ENCODE results near the gene DIS3L2. TPM values are rescaled to one million over a fixed set of nuclear protein-coding genes. Genes with fewer than 3 reads are reported as not detected.

DIS3L2 gene
- total and polyA plus RNA-seq, 2 of the 8 experiments (the other 6 are each of a cell fraction or from before 2014, with no cell fraction given): 11.5 to 21.6 TPM

DNA sequence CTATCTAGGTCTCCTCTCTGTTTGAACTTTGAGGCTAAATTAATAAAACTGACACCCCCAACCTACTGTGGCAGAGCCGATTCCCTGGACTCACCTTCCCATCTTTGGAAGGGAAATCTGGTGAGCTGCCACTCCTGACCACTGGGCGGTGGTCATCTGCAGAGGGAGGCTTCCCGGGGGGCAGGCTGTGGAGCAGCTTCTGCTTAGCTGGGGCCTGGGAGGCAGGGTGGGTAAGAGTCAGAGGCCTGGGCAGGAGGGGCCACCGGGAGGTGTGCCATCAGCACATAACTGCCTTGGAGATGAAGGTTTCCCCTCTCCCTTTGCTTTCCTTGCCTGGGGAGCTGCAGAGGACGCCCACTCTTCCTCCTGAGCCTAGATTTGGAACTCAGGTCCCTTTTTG, 33.0 kb upstream of the DIS3L2 start:
- Histone ChIP-seq H3K56ac (replicated peaks; ENCODE audit: insufficient read length, low read depth, low read length) (no peak overlapping the region), H3K14ac (ENCODE audit: insufficient read length) (no peak overlapping the region), H2BK12ac (ENCODE audit: low read depth, low read length) (no peak overlapping the region), H2BK120ac (replicated peaks; ENCODE audit: low read depth, low read length) (no peak overlapping the region), H2AK5ac (ENCODE audit: low read depth, low read length) (no peak overlapping the region), H2AFZ (ENCODE audit: low read length) (no peak overlapping the region), H3K23me2 (ENCODE audit: low read depth, low read length) (peaks cover 20% of the 10 kb centered on the region), H4K5ac (ENCODE audit: insufficient read length, low read depth, low read length) (no peak overlapping the region), H3K9ac (replicated peaks in 1 of 4; ENCODE audit: extremely low read depth in 1 of 4, low read depth in 3 of 4, low read length in 3 of 4) (no peak overlapping the region), H3K36me3 (ENCODE audit: control insufficient read depth in 2 of 4, insufficient read depth in 4 of 4, low read length in 3 of 4) (no peaks in the 10 kb centered on the region), H4K20me1 (replicated peaks in 1 of 2; ENCODE audit: control insufficient read depth in 1 of 2, insufficient read depth in 2 of 2, low read length in 2 of 2) (peaks cover 0 to 2% of the 10 kb centered on the region in 2 experiments), H3K4me1 (replicated peaks in 1 of 4; ENCODE audit: control insufficient read depth in 3 of 4, insufficient read depth in 4 of 4, low read length in 3 of 4) (peaks cover 3 to 20% (median 14%) of the 10 kb centered on the region in 4 experiments), H3K4me3 (ENCODE audit: extremely low read depth in 1 of 4, insufficient read depth in 2 of 4, low read depth in 3 of 4, low read length in 4 of 4) (no peak overlapping the region), H3K4me2 (ENCODE audit: insufficient read depth in 1 of 2, low read depth in 2 of 2, low read length in 2 of 2) (no peak overlapping the region), H2BK15ac (ENCODE audit: low read length) (no peak overlapping the region), H2BK5ac (ENCODE audit: low read depth, low read length) (no peak overlapping the region), H3K9me3 (ENCODE audit: insufficient read depth in 2 of 2, low read depth in 1 of 2, low read length in 1 of 2) (no peaks in the 10 kb centered on the region), H3K23ac (ENCODE audit: insufficient read length) (no peak overlapping the region), H3K18ac (ENCODE audit: extremely low read depth, low read length) (no peak overlapping the region), H3K79me1 (ENCODE audit: low read depth, low read length) (no peaks in the 10 kb centered on the region), H4K8ac (ENCODE audit: extremely low read depth, insufficient read depth, low read length) (0 out of 2 replicates have a peak overlapping the region, but pooled peaks have one; percentile 5), H3K4ac (replicated peaks; ENCODE audit: insufficient read length, low read depth, low read length) (no peak overlapping the region), H3K27ac (ENCODE audit: low read depth, low read length) (no peak overlapping the region), H2BK20ac (ENCODE audit: low read length) (no peak overlapping the region), H3K27me3 (replicated peaks in 1 of 4; ENCODE audit: control insufficient read depth in 3 of 4, extremely low read depth in 1 of 4, insufficient read depth in 3 of 4, low read length in 3 of 4) (peaks cover 24 to 55% (median 43%) of the 10 kb centered on the region in 4 experiments), H4K91ac (replicated peaks; ENCODE audit: insufficient read length, low read length) (no peak overlapping the region), H3K79me2 (ENCODE audit: control insufficient read depth in 1 of 2, insufficient read depth in 2 of 2, low read length in 2 of 2) (no peaks in the 10 kb centered on the region)
- TF ChIP-seq RAD21 (IDR thresholded peaks at IDR 0.05 in 1 of 2, conservative IDR thresholded peaks at IDR 0.05 in 1 of 2; ENCODE audit: low read depth in 2 of 2, low read length in 2 of 2) (peak; percentile 26 to 48; a peak in 3 of 4 replicates), TAF1 (IDR thresholded peaks at IDR 0.05; ENCODE audit: low read depth, low read length) (no peak), FOSL1 (IDR thresholded peaks at IDR 0.05; ENCODE audit: insufficient read depth, low read depth, low read length) (no peak)
- TF ChIP-seq, protein P1, sequence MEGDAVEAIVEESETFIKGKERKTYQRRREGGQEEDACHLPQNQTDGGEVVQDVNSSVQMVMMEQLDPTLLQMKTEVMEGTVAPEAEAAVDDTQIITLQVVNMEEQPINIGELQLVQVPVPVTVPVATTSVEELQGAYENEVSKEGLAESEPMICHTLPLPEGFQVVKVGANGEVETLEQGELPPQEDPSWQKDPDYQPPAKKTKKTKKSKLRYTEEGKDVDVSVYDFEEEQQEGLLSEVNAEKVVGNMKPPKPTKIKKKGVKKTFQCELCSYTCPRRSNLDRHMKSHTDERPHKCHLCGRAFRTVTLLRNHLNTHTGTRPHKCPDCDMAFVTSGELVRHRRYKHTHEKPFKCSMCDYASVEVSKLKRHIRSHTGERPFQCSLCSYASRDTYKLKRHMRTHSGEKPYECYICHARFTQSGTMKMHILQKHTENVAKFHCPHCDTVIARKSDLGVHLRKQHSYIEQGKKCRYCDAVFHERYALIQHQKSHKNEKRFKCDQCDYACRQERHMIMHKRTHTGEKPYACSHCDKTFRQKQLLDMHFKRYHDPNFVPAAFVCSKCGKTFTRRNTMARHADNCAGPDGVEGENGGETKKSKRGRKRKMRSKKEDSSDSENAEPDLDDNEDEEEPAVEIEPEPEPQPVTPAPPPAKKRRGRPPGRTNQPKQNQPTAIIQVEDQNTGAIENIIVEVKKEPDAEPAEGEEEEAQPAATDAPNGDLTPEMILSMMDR (IDR thresholded peaks at IDR 0.05; ENCODE audit: control extremely low read depth in 1 of 3, insufficient read depth in 1 of 3, low read depth in 1 of 3, low read length in 3 of 3): peak in 2 of 3 experiments; percentile 42 to 43; a peak in 3 of 4 replicates
- TF ChIP-seq, protein P2, sequence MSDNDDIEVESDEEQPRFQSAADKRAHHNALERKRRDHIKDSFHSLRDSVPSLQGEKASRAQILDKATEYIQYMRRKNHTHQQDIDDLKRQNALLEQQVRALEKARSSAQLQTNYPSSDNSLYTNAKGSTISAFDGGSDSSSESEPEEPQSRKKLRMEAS (IDR thresholded peaks at IDR 0.05): no peak
- ChIA-PET POLR2A (ENCODE audit: partially characterized antibody) (interaction anchor here (1.6 kb wide), 1 partner anchor 33 kb away, joined by 5 read pairs; the partner anchor contains the start of gene DIS3L2), CTCF (ENCODE audit: partially characterized antibody) (interaction anchor here (0.6 to 17.2 kb wide), 25 partner anchors 8 to 458 kb away, joined by 3 to 220 read pairs (median 5); no protein-coding TSS in a partner anchor)
- 78% methylated on average over 5 of the region's 5 CpGs; no CpG with 5 or more reads in 1 of the 2 experiments for WGBS, 2 experiments (ENCODE audit: extremely low coverage in 1 of 2, insufficient coverage in 1 of 2, insufficient read length in 1 of 2, insufficient replicate concordance in 2 of 2, low coverage in 1 of 2, low lambda C conversion rate in 2 of 2, missing lambda C conversion rate in 1 of 2)
- FAIRE-seq (no peak), DNase-seq (ENCODE audit: low read depth in 1 of 2, low spot score in 2 of 2) (peak in 1 of 2 experiments; percentile 48)

Measured in H1 (cell line).